ENCODE results near the gene BANF2. TPM values are rescaled to one million over a fixed set of nuclear protein-coding genes. Genes with fewer than 3 reads are reported as not detected.

Gene BANF2
- total and polyA plus RNA-seq, 10 of the 15 experiments (the other 5 are each of a cell fraction or from before 2014, with no cell fraction given): not detected

GRCh38 chr20:17678295-17678694, 21.5 kb upstream of the BANF2 start (continued):
- TF ChIP-seq USF1 (IDR thresholded peaks at IDR 0.05; ENCODE audit: borderline replicate concordance, extremely low read length, insufficient read depth, low read depth, low read length): no peak

GRCh38 chr20:17678886-17679285, 20.9 kb upstream of the BANF2 start:
- no TSS peak for BruUV-seq (replicated peaks)
- RAD21 ChIA-PET (ENCODE audit: unreplicated experiment): interaction anchor here (0.5 to 2.3 kb wide), 2 partner anchors 260 to 312 kb away, joined by 4 to 5 read pairs; no protein-coding TSS in a partner anchor
- H3K4me3 ChIP-seq: no peak overlapping the region
- H3K36me3 ChIP-seq (ENCODE audit: control insufficient read depth in 2 of 2, insufficient read depth in 2 of 2, low read length in 1 of 2): no peaks in the 10 kb centered on the region; a peak in 3 of 4 replicates
- H3K4me2 ChIP-seq (ENCODE audit: control insufficient read depth, insufficient read depth): no peak overlapping the region
- H3K9me3 ChIP-seq (replicated peaks; ENCODE audit: control insufficient read depth, insufficient read depth, low read length): no peaks in the 10 kb centered on the region
- no peaks in the 10 kb centered on the region; the same call in 1 of the 2 replicates for H4K20me1 ChIP-seq (ENCODE audit: control insufficient read depth, insufficient read depth)
- no peak for ATAC-seq
- CTCF ChIA-PET: interaction anchor here (0.6 to 3.0 kb wide), 7 partner anchors 12 to 260 kb away, joined by 3 to 19 read pairs (median 4); no protein-coding TSS in a partner anchor
- H3K27ac ChIP-seq (ENCODE audit: control insufficient read depth, insufficient read depth): no peak overlapping the region
- no peak overlapping the region for H3K9ac ChIP-seq (ENCODE audit: control insufficient read depth, insufficient read depth, low read length)
- SMC1A ChIA-PET (ENCODE audit: uncharacterized antibody, unreplicated experiment): interaction anchor here (0.9 to 1.5 kb wide), 4 partner anchors 13 to 225 kb away, joined by 3 to 4 read pairs (median 4); partner anchors contain the start of gene DSTN
- no peak overlapping the region for H2AFZ ChIP-seq (ENCODE audit: control insufficient read depth, low read depth, low read length)
- H3K27me3 ChIP-seq (replicated peaks in 1 of 2; ENCODE audit: control insufficient read depth in 2 of 2, insufficient read depth in 2 of 2, low read length in 1 of 2): no peaks in the 10 kb centered on the region
- no peak for DNase-seq (ENCODE audit: low read depth, low spot score)
- WGBS (ENCODE audit: insufficient coverage, insufficient replicate concordance, low lambda C conversion rate, missing lambda C conversion rate): 100% methylated on average over 3 of the region's 3 CpGs
- intact Hi-C loops (cut with micrococcal nuclease; ENCODE audit: unreplicated experiment): no loop called here
- POLR2A ChIA-PET: interaction anchor here (0.5 kb wide), 1 partner anchor 339 kb away, joined by 7 read pairs; no protein-coding TSS in a partner anchor
- H3K4me1 ChIP-seq (ENCODE audit: control insufficient read depth, insufficient read depth, low read length): peaks cover 8% of the 10 kb centered on the region
- no peak for FAIRE-seq
- in situ Hi-C loops (cut with MboI): loop anchor here (5.0 kb wide), 1 partner anchor 223 kb away; no protein-coding TSS in a partner anchor
- H3K79me2 ChIP-seq (ENCODE audit: control insufficient read depth, insufficient read depth, low read length): peaks cover 35% of the 10 kb centered on the region
- TF ChIP-seq SREBF1 (IDR thresholded peaks at IDR 0.05; ENCODE audit: low read length): no peak
- TF ChIP-seq SRF (IDR thresholded peaks at IDR 0.05; ENCODE audit: low read depth in 2 of 2, low read length in 2 of 2): no peak
- TF ChIP-seq TBL1XR1 (IDR thresholded peaks at IDR 0.05; ENCODE audit: low read depth, low read length): no peak
- no peak for TF ChIP-seq MEF2A (IDR thresholded peaks at IDR 0.05; ENCODE audit: insufficient read depth, low read depth, low read length)
- TF ChIP-seq KAT2A (conservative IDR thresholded peaks at IDR 0.05; ENCODE audit: control insufficient read depth, low read depth, low read length): no peak
- no peak for TF ChIP-seq BCL3 (IDR thresholded peaks at IDR 0.05; ENCODE audit: borderline replicate concordance, insufficient read depth, low read depth, low read length, poor library complexity, severe bottlenecking)
- no peak for TF ChIP-seq ZNF217 (IDR thresholded peaks at IDR 0.05)
- no peak for TF ChIP-seq SMARCA5 (IDR thresholded peaks at IDR 0.05)
- TF ChIP-seq ZNF687 (IDR thresholded peaks at IDR 0.05): no peak
- no peak for TF ChIP-seq NFYB (IDR thresholded peaks at IDR 0.05; ENCODE audit: insufficient read depth, low read depth, low read length)
- no peak for TF ChIP-seq IRF4 (IDR thresholded peaks at IDR 0.05; ENCODE audit: low read depth, low read length)
- no peak for TF ChIP-seq NFYA (IDR thresholded peaks at IDR 0.05; ENCODE audit: borderline replicate concordance, low read depth, low read length)
